Measurements from ENCODE around the gene BLVRB. TPM values are rescaled to one million over a fixed set of nuclear protein-coding genes. Genes with fewer than 3 reads are reported as not detected.
A peak's percentile ranks its signal among the peaks of the same experiment; 100 is the strongest.
"Not testable (repeated sequence)": the region's sequence is repeated elsewhere in the genome, so short reads cannot be mapped to it uniquely, and the experiment has no call there.

BLVRB gene
- total RNA-seq, 1 experiment from 2014 or later: 35.1 TPM

DNA sequence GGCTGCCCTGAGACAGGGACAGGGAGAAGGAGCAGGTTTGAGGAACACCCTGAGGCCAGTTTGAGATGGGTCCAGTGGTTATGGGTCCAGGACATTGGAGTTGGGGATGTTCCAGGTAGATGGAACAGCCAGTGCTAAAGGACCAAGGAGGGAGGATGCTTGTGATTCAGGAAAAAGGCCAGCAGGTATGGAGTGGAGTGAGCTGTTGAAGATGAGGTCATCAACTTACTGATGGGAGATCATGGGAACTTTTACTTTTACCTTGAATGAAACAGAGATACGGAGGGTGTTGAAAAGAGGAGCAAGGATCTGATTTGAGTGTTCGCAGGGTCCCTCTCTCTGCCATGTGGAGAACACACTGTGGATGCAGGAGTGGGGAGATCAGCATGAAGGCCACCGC, 26.7 kb upstream of the BLVRB start:
- ChIA-PET POLR2A (no interaction called here), CTCF (interaction anchor here (1.0 kb wide), 1 partner anchor 28 kb away, joined by 5 read pairs; no protein-coding TSS in a partner anchor)
- no peaks in the 10 kb centered on the region for H3K36me3 Mint-ChIP-seq
- peaks cover 5% of the 10 kb centered on the region for H3K4me1 Mint-ChIP-seq
- TF ChIP-seq ZBTB43 (CRISPR knock-in tag; IDR thresholded peaks at IDR 0.05): no peak
- no peak for TF ChIP-seq ZNF138 (CRISPR knock-in tag; conservative IDR thresholded peaks at IDR 0.05)
- TF ChIP-seq ATF1 (CRISPR knock-in tag; IDR thresholded peaks at IDR 0.05): no peak
- TF ChIP-seq, protein P1, sequence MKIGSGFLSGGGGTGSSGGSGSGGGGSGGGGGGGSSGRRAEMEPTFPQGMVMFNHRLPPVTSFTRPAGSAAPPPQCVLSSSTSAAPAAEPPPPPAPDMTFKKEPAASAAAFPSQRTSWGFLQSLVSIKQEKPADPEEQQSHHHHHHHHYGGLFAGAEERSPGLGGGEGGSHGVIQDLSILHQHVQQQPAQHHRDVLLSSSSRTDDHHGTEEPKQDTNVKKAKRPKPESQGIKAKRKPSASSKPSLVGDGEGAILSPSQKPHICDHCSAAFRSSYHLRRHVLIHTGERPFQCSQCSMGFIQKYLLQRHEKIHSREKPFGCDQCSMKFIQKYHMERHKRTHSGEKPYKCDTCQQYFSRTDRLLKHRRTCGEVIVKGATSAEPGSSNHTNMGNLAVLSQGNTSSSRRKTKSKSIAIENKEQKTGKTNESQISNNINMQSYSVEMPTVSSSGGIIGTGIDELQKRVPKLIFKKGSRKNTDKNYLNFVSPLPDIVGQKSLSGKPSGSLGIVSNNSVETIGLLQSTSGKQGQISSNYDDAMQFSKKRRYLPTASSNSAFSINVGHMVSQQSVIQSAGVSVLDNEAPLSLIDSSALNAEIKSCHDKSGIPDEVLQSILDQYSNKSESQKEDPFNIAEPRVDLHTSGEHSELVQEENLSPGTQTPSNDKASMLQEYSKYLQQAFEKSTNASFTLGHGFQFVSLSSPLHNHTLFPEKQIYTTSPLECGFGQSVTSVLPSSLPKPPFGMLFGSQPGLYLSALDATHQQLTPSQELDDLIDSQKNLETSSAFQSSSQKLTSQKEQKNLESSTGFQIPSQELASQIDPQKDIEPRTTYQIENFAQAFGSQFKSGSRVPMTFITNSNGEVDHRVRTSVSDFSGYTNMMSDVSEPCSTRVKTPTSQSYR (CRISPR knock-in tag; IDR thresholded peaks at IDR 0.05): no peak
- TF ChIP-seq ZNF396 (CRISPR knock-in tag; IDR thresholded peaks at IDR 0.05; ENCODE audit: borderline replicate concordance): no peak
- TF ChIP-seq NR3C1 (CRISPR knock-in tag; conservative IDR thresholded peaks at IDR 0.05; ENCODE audit: low read depth): no peak
- ATAC-seq (no peak), DNase-seq (ENCODE audit: low spot score) (no peak)
- peaks cover 19% of the 10 kb centered on the region for H3K9me3 Mint-ChIP-seq
- peaks cover 61% of the 10 kb centered on the region for H3K27me3 Mint-ChIP-seq (ENCODE audit: low read depth)
- H3K4me3 Mint-ChIP-seq: no peak overlapping the region
- H3K27ac Mint-ChIP-seq: no peak overlapping the region

GRCh38 chr19:40489882-40490230, 24.3 kb upstream of the BLVRB start:
- Mint-ChIP-seq H3K4me1 (peaks cover 5% of the 10 kb centered on the region), H3K4me3 (no peak overlapping the region), H3K27me3 (ENCODE audit: low read depth) (peaks cover 67% of the 10 kb centered on the region), H3K9me3 (peaks cover 19% of the 10 kb centered on the region), H3K36me3 (no peaks in the 10 kb centered on the region), H3K27ac (no peak overlapping the region)
- ChIA-PET POLR2A (no interaction called here), CTCF (interaction anchor here (1.3 to 2.8 kb wide), 3 partner anchors 26 to 114 kb away, joined by 3 to 34 read pairs (median 13); no protein-coding TSS in a partner anchor)
- no peak for TF ChIP-seq NR1H2 (CRISPR knock-in tag; IDR thresholded peaks at IDR 0.05)
- TF ChIP-seq SOX15 (CRISPR knock-in tag; IDR thresholded peaks at IDR 0.05): no peak
- no peak for TF ChIP-seq KAT7 (CRISPR knock-in tag; IDR thresholded peaks at IDR 0.05; ENCODE audit: borderline replicate concordance)
- no peak for TF ChIP-seq TP53 (CRISPR knock-in tag; IDR thresholded peaks at IDR 0.05)
- TF ChIP-seq ETV6 (CRISPR knock-in tag; IDR thresholded peaks at IDR 0.05): no peak
- TF ChIP-seq CBFB (CRISPR knock-in tag; IDR thresholded peaks at IDR 0.05; ENCODE audit: low read depth): no peak
- no peak for TF ChIP-seq CREM (CRISPR knock-in tag; IDR thresholded peaks at IDR 0.05)
- TF ChIP-seq FOXP1 (CRISPR knock-in tag; IDR thresholded peaks at IDR 0.05; ENCODE audit: borderline replicate concordance): no peak
- TF ChIP-seq HMGA2 (CRISPR knock-in tag; IDR thresholded peaks at IDR 0.05): no peak
- TF ChIP-seq ZNF512 (CRISPR knock-in tag; IDR thresholded peaks at IDR 0.05; ENCODE audit: borderline replicate concordance): no peak
- TF ChIP-seq RELA (CRISPR knock-in tag; IDR thresholded peaks at IDR 0.05; ENCODE audit: borderline replicate concordance): no peak
- TF ChIP-seq CREB1 (CRISPR knock-in tag; IDR thresholded peaks at IDR 0.05): no peak
- no peak for TF ChIP-seq ZNF232 (CRISPR knock-in tag; IDR thresholded peaks at IDR 0.05)
- ATAC-seq (no peak), DNase-seq (ENCODE audit: low spot score) (no peak)

GRCh38 chr19:40486017-40486416, 20.5 kb upstream of the BLVRB start:
- ATAC-seq (no peak), DNase-seq (ENCODE audit: low spot score) (no peak)
- TF ChIP-seq ZNF121 (CRISPR knock-in tag; IDR thresholded peaks at IDR 0.05): peak; percentile 87
- TF ChIP-seq, protein P2, sequence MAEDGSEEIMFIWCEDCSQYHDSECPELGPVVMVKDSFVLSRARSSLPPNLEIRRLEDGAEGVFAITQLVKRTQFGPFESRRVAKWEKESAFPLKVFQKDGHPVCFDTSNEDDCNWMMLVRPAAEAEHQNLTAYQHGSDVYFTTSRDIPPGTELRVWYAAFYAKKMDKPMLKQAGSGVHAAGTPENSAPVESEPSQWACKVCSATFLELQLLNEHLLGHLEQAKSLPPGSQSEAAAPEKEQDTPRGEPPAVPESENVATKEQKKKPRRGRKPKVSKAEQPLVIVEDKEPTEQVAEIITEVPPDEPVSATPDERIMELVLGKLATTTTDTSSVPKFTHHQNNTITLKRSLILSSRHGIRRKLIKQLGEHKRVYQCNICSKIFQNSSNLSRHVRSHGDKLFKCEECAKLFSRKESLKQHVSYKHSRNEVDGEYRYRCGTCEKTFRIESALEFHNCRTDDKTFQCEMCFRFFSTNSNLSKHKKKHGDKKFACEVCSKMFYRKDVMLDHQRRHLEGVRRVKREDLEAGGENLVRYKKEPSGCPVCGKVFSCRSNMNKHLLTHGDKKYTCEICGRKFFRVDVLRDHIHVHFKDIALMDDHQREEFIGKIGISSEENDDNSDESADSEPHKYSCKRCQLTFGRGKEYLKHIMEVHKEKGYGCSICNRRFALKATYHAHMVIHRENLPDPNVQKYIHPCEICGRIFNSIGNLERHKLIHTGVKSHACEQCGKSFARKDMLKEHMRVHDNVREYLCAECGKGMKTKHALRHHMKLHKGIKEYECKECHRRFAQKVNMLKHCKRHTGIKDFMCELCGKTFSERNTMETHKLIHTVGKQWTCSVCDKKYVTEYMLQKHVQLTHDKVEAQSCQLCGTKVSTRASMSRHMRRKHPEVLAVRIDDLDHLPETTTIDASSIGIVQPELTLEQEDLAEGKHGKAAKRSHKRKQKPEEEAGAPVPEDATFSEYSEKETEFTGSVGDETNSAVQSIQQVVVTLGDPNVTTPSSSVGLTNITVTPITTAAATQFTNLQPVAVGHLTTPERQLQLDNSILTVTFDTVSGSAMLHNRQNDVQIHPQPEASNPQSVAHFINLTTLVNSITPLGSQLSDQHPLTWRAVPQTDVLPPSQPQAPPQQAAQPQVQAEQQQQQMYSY (CRISPR knock-in tag; IDR thresholded peaks at IDR 0.05): no peak
- H3K27me3 Mint-ChIP-seq (ENCODE audit: low read depth): peaks cover 37% of the 10 kb centered on the region
- no peak overlapping the region for H3K27ac Mint-ChIP-seq
- H3K36me3 Mint-ChIP-seq: no peaks in the 10 kb centered on the region
- H3K4me1 Mint-ChIP-seq: peaks cover 5% of the 10 kb centered on the region
- H3K4me3 Mint-ChIP-seq: no peak overlapping the region
- peaks cover 9% of the 10 kb centered on the region for H3K9me3 Mint-ChIP-seq
- POLR2A ChIA-PET: no interaction called here
- CTCF ChIA-PET: no interaction called here

GRCh38 chr19:40475878-40476644, 10.5 kb upstream of the BLVRB start:
- H3K4me1 Mint-ChIP-seq; H3K27ac Mint-ChIP-seq; DNase-seq (ENCODE audit: low spot score); H3K36me3 Mint-ChIP-seq; H3K4me3 Mint-ChIP-seq; POLR2A ChIA-PET; ATAC-seq; H3K9me3 Mint-ChIP-seq: not testable (repeated sequence)
- CTCF ChIA-PET: interaction anchor here (1.0 to 3.9 kb wide), 7 partner anchors 10 to 47 kb away, joined by 3 to 13 read pairs (median 3); partner anchors contain the start of gene BLVRB
- H3K27me3 Mint-ChIP-seq (ENCODE audit: low read depth): peaks cover 10% of the 10 kb centered on the region
